Hematopoietic multipotent progenitor cell treated with erythropoietin and hydrocortisone succinate and interleukin-3 and kit ligand, for 8 days (in vitro differentiated cells): ENCODE data around the gene LRP2.
"Not testable (repeated sequence)": the region's sequence is repeated elsewhere in the genome, so short reads cannot be mapped to it uniquely, and the experiment has no call there.

Source experiments
- DNase-seq: peaks from one replicate; pipeline ENCODE4 v3.0.0-alpha.2; 2015

The LRP2 gene

DNA sequence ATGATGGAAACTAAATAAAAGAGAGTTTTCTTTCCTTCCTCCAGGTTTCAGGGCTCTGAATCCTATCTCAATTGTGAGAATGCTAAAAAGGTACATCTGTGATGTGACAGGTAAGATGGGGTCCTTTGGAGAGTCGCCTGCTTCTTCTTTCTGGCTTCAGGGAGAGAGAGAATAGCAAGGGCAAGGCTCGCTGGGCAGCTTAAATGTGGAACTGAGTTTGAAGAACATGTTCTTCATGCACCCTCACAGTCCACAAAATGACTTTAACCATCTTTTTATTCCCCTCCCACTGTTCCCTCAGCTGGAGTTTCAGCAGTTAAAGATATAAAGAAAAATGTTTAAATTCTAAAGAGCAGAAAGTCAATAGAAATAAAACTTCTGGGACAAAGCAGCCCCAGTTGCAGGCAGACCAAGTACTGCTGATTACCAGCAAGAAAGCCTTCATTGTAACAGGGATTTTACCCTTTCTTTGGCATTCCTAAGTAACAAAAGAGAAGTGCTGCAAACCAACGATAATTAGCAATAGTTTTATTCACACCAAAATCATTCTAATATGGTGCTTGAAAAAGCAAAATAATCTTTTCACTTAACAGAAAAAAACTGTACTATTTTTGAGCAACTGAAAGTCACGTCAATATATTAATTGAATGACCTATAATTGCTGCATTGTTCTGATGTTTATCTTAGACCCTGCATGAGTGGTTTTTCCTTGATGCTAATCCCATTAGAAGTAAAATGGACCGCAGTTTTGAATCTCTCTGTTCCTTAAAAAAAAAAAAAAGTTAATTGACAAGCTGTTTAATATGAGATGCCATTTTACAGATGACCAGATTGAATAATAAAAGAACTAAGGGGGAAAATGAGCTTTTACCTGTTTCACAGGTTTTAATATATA is 61.5 kb downstream of the LRP2 start:
- DNase-seq, result no peak

DNA sequence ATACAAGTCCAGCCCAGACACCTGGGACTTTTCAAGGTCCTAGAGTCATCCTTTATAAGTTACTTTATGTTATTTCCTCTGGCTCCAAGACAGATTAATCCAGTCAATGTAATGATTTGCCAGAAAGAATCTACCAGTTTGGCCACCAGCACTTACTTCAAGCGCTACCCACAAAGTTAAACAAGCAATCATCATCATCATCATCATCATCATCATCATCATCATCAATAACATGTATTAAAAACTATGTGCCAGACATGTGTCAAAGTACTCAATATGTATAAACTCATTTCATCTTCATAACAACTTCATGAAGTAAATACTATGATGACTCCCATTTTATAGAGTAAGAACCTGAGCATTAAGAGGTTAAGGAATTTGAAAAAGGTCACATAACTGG is 64.3 kb downstream of the LRP2 start:
- no peak for DNase-seq

DNA sequence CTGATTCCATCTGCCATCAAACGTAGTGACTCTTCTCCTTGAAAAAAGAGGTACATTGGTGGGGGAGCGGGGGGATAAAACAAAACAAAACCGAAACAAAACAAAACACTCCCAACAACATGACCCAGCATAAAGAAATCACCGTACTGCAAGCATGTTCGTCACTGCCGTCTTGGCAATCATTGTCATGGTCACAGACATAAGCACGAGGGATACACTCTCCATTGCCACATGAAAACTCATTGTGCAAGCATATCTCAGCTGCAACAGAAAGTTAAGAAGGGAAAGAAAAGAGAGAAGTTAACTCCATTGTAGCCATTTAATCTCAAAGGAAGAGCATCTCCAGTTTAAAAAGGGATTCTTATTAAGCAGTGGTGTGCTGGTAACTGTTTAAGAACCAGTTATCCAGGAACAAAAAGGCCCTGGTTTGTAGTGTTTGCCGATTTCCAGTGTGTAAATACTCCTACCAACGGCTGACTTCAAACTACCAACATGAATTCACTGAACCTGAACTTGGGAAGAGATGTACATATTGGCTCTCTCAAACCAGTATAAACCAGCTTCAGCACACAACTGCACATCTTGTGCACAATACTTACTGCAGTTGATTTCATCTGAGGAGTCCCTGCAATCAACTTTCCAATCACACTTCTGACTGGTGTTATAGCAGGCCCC is 68.2 kb downstream of the LRP2 start:
- no peak for DNase-seq

DNA sequence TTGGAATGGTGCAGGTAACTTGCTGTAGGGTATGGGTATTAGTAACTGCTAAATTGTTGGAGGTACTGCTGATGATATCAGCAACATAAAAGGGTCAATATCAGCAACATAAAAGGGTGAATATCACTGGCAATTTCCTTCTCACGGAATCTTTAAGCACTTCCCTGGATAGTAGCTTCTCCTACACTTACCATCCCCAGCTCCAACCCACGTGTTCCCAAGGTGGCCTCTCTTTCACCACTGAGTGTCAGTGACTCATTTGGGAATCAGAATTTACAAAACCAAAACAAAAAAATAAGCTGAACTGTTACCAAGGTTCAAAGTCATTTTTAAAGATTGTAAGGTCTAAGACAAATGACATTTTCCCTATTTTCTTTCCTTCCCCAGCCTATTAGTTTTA is 70.8 kb downstream of the LRP2 start:
- DNase-seq, result no peak

DNA sequence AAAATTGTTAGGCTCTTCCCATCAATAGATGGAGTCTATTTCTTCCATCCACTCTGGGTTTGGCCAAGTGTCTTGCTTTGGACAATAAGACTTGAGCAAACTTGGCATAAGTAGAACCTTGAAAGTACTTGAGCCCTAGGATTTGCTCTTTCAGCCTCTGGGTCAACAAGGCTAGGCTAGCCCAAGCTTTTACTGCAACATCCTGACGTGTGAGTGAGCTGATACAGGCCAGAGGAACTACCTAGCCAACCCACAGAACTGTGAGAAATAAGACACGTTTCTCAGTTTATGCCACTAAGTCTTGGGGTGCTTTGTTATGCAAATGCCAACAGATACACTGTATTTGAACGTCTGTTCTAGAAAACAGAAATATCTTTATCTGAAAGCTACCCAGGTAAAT is 71.9 kb downstream of the LRP2 start:
- DNase-seq, result no peak

DNA sequence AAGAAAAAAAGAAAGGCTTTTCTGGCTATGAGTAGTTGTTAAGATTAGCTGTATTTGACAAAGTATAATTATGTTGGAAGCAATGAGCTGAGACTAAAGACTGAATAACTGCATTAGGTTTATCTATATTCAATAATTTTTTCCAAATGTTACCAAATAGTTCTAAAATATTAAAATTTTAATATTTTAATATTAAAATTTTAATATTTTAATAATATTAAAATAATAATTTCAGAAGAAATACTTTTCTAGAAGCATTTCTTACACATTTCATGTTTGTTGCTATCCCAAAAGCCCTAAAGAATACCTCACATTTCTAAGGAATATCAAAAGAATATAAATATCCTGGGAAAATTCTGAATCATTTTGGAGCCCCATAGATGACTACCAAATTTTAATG is 74.7 kb downstream of the LRP2 start:
- DNase-seq, result no peak

DNA sequence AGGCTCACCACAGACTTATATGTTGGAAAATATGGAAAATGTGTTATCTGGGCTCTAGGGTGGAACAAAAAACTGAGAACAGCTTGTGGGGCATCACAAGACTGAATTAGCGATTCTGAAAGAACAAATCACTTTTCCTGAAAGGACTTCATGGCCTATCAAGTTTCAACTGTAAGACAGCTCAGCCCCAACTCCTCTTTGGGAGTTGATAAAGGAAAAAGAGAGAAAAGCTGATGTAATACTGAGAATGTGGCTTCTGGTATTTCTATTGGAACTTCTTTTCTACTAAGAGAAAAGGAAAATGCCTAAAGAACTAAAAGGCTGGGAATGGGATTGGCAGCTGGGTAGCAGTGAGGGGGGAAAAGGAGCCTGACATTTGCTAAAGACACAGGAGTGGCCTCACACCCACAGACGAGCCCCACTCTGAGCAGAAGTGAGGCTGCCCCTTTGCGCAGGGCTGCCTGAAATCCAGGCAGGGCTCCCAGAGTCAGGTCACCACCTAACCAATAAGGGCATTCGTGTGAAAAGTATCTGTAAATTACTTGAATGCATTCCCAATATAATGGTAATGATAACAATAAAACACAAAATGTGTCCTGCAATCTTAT is 75.6 kb downstream of the LRP2 start:
- DNase-seq, result no peak

DNA sequence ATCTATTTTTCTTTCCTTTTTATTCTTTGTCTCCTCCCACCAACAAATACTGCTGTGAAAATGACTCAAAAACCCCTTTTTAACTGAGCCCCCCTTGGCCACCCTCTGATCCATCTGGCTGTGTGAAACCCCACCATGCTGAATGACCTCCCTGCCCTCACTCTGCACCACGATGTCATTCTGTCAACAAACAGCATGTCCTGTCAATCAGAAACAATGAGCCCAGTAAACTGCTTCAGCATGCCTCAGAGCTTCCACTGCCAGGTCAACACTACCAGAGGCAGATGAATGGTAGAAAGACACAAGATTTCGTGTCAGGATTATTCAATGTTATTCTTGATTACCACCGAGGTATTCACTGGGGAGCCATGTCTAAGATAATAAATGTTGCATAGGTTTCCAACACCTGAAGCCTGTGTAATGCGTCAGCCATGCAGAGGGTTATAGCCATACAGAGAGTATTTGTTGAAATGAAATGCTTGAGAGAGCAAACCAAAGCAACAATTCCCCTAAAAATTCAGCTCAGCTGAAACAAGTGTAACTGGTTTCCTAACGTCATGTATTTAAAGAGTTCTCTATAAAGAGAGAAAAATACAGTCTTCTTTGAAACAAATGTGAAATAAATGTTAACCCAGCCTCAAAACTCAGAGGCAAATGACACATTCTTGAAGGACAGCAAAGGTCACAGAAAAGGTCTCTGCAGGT is 76.7 kb downstream of the LRP2 start:
- DNase-seq, result no peak

DNA sequence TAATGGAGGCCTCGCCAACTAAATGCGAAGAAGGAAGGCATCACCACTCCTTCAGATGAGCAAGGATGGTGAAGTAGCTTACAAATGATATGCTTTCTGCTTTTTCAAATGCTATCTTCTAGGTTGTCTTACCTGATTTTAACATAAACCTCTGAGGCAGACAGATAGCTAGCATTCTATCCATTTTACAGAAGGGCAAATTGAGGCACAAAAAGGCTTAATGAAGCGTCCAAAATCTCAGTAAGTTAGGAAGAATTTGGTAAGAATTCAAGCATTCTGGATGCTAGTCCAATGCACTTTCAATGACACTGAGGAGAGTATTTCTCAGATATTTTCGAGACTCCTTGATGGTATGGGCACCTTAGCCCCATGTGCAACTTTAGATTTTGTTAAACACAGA is 81.8 kb downstream of the LRP2 start:
- DNase-seq, result no peak

DNA sequence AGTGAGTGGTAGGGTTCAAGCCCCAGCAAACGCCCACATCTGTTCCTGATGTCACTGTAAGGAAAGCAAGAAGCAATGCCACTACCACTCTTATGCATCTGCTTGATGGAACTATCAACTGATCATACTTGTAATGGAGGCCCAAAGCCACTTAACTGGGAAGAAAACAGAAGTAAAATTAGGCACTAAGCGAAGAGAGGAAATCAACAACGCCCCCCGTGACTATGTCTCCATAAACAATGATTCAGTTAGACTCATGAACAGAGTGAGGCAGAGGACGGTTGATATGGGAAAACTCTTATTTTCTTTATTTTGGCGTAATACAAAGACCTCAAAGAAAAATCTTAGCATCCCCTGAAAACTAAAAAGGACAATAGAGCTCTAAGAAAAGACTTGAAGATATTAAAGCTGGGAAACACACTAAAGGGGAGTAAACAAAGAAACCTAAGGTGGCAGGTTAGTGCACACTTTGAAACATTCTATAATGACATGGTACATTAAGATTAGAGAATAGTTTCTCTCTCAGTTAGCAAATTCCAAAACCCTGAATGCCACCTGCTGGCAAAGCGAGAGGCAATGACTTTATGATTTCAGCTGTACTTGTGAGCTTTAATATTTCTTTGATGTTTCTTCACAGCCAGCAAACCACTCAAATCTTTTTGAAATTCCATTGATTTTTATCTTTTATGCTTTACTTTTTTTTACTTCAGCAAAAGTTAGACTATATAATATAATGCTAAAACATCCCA is 86.5 kb downstream of the LRP2 start:
- DNase-seq, result peak; percentile 19

DNA sequence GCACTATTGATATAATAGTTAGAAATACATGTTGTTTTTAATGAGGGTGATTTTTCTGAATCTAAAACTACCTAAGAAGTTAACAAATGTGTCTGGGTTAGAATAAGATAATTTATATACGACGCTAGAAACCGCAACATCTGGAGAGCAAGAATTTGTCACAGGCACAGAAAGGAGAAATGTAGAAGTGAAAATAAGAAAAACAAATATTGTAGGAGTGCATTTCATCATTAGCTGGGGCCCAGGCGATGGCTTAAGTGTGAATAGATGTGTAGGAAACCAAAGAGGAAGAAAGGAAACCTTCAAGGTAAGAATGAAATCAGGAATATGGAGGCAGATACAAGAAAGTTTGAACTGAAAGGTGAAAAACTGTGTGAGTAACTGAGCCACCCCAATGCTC is 90.3 kb downstream of the LRP2 start:
- no peak for DNase-seq

DNA sequence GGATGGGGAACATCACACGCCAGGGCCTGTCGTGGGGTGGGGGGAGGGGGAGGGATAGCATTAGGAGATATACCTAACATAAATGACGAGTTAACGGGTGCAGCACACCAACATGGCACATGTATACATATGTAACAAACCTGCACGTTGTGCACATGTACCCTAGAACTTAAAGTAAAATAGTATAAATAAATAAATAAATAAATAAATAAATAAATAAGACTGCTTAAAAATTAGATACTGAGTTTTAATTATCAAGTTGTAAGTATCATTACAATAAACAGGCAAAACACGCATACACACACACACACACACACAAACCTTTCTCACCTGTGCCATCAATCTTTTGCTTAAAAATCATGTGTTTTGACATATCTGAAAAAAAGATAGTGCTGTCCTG is 91.8 kb downstream of the LRP2 start:
- not testable (repeated sequence) for DNase-seq

DNA sequence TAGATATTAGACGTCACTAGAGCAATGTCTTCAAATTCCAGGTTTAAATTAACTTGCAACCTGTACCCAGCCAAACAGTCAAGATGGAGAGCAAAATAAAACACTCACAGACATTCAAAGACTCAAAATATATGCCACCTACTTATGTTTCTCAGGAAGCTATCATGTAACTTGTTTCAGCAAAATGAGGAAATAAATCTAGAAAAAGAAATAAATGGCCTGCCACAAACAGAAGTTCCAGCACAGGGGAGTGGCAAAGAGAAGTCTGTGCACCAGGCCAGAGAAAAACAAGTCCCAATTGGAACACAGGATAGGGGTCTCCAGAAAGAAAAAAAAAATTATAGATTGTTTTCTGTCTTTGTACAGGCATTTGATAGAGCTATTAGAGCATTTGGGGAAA is 96.7 kb downstream of the LRP2 start:
- no peak for DNase-seq

DNA sequence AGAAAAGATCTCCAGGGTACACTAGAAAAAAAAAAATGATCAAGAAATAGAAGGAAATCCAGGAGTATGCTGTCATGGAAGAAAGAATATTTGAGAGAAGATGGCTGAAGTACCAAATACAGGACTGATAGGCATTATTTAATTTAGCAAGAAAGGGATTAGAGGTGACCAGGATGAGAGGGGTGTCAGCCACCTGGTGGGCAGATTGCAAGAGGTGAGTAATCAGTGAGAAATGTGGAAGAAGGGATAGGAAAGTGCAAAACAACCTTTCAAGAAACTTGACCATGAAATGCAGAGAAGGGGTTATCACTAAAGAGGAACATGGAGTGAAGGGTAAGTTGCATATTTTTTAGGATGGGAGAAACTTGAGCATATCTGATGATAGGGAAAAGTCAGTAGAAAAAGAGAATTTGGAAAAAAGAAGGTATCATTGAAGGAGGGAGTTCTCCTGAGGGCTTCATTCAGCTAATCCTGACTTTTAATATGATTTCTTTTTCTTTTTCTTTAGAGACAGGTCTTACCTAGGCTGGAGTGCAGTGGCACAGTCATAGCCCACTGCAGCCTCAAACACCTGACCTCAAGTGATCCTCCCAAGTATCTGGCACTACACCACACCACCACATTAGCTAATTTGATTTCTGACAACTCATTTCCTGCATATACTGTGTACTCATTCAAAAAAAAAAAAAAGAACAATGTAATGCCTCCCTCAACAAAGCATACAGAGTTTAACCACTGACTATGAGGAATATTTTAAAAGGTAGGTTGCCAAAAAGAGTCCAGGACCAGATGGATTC is 101.3 kb downstream of the LRP2 start:
- DNase-seq, result no peak

DNA sequence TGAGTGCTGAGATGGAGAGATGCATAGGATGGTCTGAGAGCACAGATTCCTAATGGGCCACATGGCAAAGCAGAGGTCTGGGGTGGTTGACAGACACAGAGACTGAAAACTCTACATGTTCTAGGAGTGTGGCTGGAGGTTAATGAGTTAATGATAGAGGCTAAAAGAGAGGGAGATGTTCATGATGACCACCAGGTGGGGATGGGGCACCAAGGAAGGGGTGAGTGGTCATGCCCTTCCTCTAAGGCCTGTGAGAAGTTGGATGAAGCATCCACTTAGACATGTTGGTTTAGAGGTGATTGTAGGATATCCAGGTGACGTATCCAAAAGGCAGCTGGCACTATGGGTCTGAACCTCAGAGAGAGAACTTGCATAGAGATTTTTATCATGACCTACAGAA is 102.1 kb downstream of the LRP2 start:
- no peak for DNase-seq

DNA sequence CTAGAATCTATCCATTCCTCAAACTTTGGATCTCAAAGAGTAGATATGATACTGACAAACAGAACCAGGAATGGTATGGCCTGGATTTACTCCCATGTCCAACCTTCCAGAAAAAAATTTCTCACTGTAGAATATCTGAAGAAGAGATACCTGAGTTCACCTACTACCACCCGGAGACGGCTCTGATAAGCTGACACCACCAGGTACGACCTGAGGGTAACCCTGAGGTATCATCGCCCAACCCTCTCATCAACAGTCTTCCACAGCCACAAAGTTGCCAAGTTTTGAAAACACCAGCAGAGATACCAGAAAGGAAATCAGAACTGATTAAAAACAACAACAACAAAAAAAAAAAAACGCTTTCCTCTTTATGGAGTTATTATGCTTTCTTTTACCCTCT is 102.9 kb downstream of the LRP2 start:
- no peak for DNase-seq

DNA sequence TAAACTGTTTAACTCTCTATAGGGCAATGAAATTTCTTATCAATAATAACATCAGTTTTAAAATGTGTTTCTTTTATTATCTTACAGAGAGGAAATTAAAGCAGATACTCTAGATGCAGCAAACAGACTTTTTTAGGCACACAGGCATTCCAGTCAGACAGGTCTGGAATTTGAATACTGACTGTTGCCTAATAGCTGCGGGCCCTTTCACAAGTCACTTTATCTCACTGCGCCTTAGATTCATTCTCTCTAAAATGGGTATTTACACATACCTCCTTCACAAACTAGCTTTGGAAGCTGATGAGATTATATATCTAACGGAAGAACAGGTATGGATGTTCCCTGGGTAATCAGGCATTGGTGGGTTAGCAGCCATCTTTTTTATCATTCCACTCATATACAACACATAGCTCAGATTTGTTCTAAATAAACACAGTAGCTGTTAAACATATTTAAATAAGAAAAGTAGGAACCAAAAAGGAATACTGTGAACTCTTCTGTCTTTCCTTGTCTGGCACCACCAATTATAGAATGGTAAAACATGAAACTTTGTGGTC is 104.2 kb downstream of the LRP2 start:
- DNase-seq, result no peak

DNA sequence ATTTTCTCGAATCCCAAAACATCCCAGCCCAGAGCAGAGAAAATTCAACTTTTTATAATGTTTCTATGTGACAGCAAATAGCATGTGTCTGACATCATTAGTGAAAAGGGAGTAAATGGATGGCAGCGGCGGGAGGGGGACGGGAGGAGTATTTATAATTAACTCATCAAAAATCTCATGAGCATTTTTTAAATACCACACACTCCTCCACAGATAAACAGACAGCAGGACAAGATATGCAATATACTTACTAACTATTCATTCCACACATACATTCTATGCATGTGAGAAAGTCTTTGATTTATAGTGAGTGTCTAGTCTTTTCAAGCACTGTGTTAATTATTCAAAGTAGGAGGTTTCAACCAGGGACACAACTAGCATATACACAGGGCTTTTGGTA is 107.6 kb downstream of the LRP2 start:
- DNase-seq, result no peak

DNA sequence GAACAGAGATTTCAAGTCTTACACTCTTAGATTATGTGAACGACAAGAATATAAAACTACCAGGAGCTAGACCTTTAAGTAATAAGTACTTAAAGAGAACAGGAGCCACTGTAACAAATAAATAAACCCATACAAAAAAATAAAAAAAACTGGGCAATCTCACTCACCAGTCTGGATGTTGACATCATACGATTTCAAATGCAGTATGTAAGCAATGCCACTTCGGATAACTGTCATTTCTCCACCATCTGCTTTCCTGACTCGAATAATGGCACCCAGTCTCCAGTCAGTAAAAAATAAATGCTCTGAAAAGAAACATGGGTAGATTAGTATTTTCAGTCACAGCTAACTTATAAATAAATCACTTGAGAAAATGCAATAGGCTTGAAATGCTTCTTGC is 115.1 kb downstream of the LRP2 start:
- no peak for DNase-seq

DNA sequence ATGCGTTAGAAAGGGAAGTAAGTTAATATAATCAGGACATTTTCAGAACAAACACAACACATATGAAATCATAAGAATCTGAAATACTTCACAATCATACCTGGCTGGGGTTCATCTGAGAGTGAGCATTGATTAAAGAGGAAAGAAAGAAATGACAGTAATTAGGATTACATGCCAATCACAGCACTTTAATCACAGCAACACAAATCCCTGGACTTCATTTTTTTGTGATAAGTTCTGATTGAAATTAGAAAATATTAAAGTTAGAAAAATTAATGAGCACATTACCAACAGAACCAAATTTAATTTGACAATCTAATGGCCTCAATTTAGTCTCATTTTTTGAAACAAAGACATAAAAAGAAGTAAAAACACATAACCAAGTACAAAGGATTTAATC is 121.9 kb downstream of the LRP2 start:
- no peak for DNase-seq

DNA sequence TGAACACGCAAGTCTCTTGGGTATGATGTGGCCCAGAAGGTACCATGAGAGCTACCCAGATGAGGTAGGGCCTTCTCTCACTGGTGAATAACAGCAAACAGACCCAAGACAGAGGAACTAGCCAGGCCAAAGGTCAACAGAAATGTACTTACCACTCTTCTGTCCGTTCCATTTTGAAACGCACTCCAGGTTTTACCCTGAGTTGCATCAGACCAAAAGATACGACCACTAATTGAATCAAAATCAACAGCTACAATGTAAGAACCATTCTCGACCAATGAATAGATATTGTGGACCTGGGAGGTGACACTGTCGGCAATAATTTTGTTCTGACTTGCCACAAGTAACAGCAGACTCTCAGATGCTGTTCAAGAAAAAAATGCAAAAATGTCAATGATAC is 124.4 kb downstream of the LRP2 start:
- no peak for DNase-seq

DNA sequence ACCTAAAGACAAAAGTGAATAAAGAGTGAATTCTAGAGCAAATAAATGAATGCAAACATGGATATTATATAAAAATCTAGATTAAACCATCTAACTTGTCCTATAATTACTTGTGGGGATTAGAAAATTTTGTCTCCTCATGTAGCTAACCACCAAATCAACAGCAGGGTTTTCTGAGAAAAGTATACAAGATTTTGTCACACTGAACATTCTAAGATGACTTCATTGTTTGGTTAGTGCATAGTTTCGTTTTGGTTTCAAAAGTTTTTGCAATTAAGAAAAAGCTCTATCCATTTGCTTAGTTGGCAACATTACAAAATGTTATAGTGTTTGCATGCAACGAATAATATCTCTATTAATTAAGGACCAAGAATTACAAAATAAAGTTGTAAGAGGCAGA is 125.0 kb downstream of the LRP2 start:
- DNase-seq, result no peak
